GM18517 (cell line): Measurements from ENCODE around the gene CPAMD8.
"Not testable (repeated sequence)": the region's sequence is repeated elsewhere in the genome, so short reads cannot be mapped to it uniquely, and the experiment has no call there.

Experiments used
- ATAC-seq: cut with Tn5 transposase; IDR thresholded peaks from one replicate; pipeline ENCODE4 v1.9.1; 2021; ENCODE audit warnings: mild to moderate bottlenecking, moderate library complexity; ENCODE audit not compliant: unreplicated experiment

CPAMD8 gene

GRCh38 chr19:17043744-17044143 lies 17.1 kb upstream of the CPAMD8 start:
- no peak for ATAC-seq

GRCh38 chr19:17041976-17042375 lies 15.4 kb upstream of the CPAMD8 start:
- ATAC-seq, result no peak

DNA sequence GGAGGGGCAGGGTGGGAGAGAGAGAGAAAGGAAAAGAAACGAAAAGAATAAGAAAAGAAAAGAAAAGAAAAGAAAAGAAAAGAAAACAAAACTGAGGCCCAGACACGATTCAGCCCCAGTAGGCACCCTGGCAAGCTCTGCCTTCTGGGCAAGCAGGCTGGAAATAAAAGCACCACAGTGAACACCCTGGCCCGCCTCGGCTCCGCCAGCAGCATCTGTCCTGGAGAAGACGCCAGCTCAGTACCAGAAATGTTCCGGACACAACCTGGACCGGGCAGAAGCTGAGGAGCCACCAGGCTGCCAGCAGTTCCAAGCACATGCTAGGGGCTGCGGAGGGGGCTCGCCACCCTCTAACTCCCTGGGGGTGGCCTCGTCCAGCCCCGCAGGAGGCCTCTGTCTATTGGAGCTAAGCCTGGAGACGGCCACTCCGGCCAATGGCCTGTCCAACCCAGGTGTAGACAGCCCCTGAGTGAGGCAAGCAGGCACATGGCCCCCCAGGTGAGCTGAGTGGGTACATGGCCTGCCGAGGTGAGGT lies 11.4 kb upstream of the CPAMD8 start:
- no peak for ATAC-seq

- no peak for ATAC-seq
Observed at GRCh38 chr19:17037184-17037583, 10.6 kb upstream of the CPAMD8 start.

- no peak for ATAC-seq
Observed at GRCh38 chr19:17036640-17037039, 10.0 kb upstream of the CPAMD8 start.

GRCh38 chr19:17035842-17036424 lies 9.3 kb upstream of the CPAMD8 start:
- ATAC-seq, result no peak

- ATAC-seq, result no peak
Observed at GRCh38 chr19:17031741-17032140, 5.1 kb upstream of the CPAMD8 start.

- ATAC-seq, result no peak
Observed at GRCh38 chr19:17027535-17027975, 945 bp upstream of the CPAMD8 start.

DNA sequence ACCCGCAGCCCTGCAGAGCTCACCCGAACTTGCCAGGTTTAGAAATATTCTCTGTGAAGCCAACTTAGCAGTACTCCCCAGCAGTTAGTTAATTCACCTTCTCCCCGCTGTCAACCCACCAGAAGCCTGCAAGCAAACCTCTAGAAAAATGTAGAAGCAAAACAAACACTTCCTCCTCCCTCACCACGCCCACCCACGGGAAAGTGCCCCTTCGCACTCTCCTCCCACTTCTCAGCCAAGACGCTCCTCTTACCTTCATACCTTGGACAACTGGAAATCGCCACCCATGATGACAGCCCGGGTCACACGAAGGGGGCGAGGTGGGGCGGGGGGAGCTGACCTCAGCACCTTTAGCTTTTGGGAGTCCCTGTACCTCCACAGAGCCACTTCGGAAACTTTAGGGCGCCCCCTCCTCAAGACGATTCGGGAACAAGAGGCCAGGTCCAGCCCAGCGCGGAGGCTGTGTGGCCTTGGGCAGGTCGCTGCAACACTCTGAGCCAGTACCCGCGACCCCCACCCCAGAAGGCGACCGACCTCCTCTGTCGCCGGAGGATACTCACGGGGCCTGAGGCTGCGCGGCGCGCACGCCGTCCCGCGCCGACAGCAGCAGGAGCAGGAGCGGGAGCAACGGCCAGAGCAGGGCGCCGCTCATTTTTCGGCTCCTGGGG lies 485 bp downstream of the CPAMD8 start:
- ATAC-seq, result no peak

GRCh38 chr19:17025361-17025760 lies 1.2 kb downstream of the CPAMD8 start:
- ATAC-seq, result no peak

DNA sequence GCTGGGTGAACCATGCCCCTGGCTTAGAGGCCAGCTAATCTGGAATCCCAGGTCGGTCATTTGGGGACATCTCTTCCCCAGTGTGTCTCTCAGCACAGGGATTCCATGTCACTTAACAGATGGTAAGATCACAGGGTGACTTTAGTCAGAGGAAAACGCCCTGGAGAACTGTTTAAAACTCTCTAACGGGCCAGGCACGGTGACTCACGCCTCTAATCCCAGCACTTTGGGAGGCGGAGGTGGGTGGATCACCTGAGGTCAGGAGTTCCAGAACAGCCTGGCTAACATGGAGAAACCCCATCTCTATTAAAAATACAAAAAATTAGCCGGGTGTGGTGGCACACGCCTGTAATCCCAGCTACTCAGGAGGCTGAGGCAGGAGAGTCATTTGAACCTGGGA lies 1.7 kb downstream of the CPAMD8 start:
- ATAC-seq, result not testable (repeated sequence)

GRCh38 chr19:17023805-17024204 lies 2.8 kb downstream of the CPAMD8 start:
- ATAC-seq, result no peak

- no peak for ATAC-seq
Observed at GRCh38 chr19:17022738-17023137, 3.9 kb downstream of the CPAMD8 start.

GRCh38 chr19:17021793-17022590 lies 4.6 kb downstream of the CPAMD8 start:
- ATAC-seq, result no peak

DNA sequence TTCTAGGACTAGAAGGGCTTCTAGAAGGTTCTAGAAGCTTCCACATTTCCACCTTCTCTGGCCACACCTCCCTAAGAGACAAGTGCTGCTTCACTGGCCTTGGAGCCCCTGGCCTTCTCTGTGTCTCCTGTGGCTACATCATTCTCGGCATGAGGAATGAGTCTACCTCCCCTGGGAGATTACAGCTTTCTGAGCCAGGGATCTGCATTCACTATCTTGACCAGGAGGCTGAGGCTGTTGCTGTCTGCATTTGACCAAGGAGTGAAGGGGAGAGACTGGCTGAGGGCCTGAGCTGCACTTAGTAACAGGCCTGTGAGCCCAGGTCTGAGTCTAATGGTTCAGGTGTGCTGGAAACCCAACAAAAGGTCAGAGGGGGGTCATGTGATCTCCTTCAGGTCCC lies 5.3 kb downstream of the CPAMD8 start:
- ATAC-seq, result no peak

GRCh38 chr19:17020823-17021222 lies 5.8 kb downstream of the CPAMD8 start:
- ATAC-seq, result no peak

DNA sequence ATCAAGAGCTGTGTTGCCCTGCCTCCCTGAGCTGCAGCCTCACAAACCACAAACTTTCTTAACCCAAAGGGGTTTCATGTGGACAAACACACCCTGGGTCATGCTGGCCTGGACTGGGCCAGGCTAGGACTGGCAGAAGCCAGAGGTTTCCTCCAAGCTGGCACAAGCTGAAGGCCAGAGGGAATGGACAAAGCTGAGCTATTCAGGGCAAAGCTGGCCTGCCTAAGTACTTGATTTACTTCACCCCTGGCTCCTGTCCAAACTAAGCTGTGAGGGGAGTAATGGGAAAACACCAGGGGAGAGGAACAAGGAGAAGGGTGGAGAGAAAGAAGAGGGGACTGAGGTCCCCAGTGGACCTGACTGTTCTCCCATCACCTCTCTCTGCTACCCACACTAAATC lies 6.2 kb downstream of the CPAMD8 start:
- ATAC-seq, result no peak

- ATAC-seq, result not testable (repeated sequence)
Observed at GRCh38 chr19:17014212-17014861, 12.3 kb downstream of the CPAMD8 start.

- no peak for ATAC-seq
Observed at GRCh38 chr19:17011485-17011884, 15.1 kb downstream of the CPAMD8 start.

- no peak for ATAC-seq
Observed at GRCh38 chr19:17006579-17006978, 20.0 kb downstream of the CPAMD8 start.

DNA sequence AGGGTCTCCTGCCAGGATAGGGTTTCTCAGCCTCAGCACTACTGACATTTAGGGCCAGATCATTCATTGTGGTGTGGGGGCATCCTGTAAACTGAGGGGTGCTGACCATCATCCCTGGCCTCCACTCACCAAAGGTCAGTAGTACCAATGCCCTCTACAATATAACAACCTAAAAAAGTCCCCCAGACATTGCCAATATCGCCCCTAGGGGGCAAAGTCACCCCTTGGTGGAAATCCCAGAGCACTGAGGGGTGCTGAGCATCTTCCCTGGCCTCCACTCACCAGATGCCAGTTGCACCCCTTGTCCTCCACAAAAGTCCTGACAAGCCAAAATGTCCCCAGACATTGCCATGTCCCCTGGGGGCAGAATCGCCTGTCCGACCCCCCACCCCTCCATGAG lies 21.6 kb downstream of the CPAMD8 start:
- no peak for ATAC-seq
